ENCODE results near the gene ANP32B. TPM values are rescaled to one million over a fixed set of nuclear protein-coding genes. Genes with fewer than 3 reads are reported as not detected.
A peak's percentile ranks its signal among the peaks of the same experiment; 100 is the strongest.

The ANP32B gene
- total RNA-seq, 1 experiment from 2014 or later = 13.6 TPM

DNA sequence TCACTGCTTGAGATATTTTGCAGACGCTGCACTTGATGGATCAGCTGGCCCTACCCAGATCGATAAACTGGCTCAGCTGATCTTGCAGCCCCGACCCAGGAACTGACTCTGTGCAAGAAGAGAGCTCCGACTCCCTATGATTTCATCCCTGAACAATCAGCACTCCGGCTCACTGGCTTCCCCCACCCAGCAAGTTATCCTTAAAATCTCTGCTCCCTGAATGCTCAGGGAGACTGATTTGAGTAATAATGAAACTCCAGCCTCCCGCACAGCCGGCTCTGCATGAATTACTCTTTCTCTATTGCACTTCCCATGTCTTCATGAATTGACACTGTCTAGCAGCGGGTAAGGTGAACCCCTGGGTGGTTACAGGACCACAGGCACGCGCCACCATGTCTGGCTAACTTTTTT lies 56.5 kb downstream of the ANP32B start:
- no peak for DNase-seq (ENCODE audit: low read depth, low spot score)
- in situ Hi-C loops (cut with HindIII; ENCODE audit: low pct_unique_long_range_greater_than_20kb, low sequenced_read_pairs) = no loop called here

GRCh38 chr9:98040212-98040611 lies 57.1 kb downstream of the ANP32B start:
- DNase-seq (ENCODE audit: low read depth, low spot score) = no peak
- in situ Hi-C loops (cut with HindIII; ENCODE audit: low pct_unique_long_range_greater_than_20kb, low sequenced_read_pairs) = no loop called here

- in situ Hi-C loops (cut with HindIII; ENCODE audit: low pct_unique_long_range_greater_than_20kb, low sequenced_read_pairs) = no loop called here
These were observed 60.8 kb downstream of the ANP32B start for GRCh38 chr9:98043915-98044314.

DNA sequence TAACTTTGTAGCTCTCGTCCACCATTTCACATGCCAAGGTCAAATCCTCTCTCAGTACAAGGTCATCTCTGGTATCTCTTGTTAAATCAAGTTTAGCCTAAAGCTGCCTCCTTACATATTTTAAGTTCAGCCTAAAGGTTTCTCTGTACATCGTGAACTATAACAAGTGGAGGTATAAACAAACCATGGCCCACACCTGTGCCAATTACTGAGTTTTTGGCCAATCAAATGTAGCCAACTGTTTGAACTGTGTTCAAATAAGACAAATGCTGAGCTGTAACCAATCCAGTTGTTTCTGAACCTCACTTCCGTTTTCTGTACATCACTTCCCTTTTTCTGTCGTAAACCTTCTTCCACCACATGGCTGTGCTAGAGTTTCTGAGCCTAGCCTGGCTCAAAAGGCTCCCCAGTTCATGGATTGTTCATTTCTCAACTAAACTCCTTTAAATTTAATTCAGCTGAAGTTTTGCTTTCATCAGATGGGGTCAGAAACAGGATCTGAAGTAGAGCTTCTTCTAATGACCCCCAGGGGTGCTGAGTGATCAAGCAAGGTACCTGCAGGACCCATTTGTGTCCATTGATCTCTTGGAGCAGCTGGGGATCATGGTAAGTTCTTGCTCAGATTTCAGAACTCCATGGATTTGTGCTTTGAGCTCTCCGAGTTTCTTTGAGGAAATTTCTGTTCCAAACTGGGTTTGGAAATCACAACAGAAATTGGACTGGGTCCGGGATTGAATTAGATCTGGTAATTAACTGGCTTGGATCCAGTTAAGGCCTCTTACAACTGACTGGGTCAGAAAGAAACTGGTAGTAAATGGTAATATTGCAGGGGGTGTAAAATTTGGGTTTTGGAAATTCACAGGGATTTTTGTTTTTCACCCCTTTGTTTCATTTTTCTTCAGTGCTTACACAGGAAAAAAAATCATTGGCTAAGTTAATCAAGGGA lies 62.4 kb downstream of the ANP32B start:
- peak; percentile 46 for DNase-seq (ENCODE audit: low read depth, low spot score)
- in situ Hi-C loops (cut with HindIII; ENCODE audit: low pct_unique_long_range_greater_than_20kb, low sequenced_read_pairs) = no loop called here

More at GRCh38 chr9:98043915-98044314, 60.8 kb downstream of the ANP32B start:
- DNase-seq (ENCODE audit: low read depth, low spot score) = no peak

GRCh38 chr9:98046180-98046543 lies 63.0 kb downstream of the ANP32B start:
- no peak for DNase-seq (ENCODE audit: low read depth, low spot score)
- in situ Hi-C loops (cut with HindIII; ENCODE audit: low pct_unique_long_range_greater_than_20kb, low sequenced_read_pairs) = no loop called here

DNA sequence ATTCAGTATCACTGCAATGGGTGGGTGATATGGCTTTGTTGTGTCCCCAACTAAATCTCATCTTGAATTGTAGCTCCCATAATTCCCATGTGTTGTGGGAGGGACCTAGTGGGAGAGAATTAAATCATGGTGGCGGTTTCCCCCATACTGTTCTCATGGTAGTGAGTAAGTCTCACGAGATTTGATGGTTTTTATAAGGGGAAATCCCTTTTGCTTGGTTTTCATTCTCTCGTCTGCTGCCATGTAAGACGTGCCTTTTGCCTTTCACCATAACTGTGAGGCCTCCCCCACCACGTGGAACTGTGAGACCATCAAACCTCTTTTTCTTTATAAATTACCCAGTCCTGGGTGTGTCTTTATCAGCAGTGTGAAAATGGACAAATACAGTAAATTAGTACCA lies 63.9 kb downstream of the ANP32B start:
- DNase-seq (ENCODE audit: low read depth, low spot score) = no peak
- in situ Hi-C loops (cut with HindIII; ENCODE audit: low pct_unique_long_range_greater_than_20kb, low sequenced_read_pairs) = no loop called here

- DNase-seq (ENCODE audit: low read depth, low spot score) = no peak
- in situ Hi-C loops (cut with HindIII; ENCODE audit: low pct_unique_long_range_greater_than_20kb, low sequenced_read_pairs) = no loop called here
These were observed 66.3 kb downstream of the ANP32B start for GRCh38 chr9:98049288-98050072.

GRCh38 chr9:98050351-98050750 lies 67.2 kb downstream of the ANP32B start:
- DNase-seq (ENCODE audit: low read depth, low spot score) = no peak
- in situ Hi-C loops (cut with HindIII; ENCODE audit: low pct_unique_long_range_greater_than_20kb, low sequenced_read_pairs) = no loop called here

DNA sequence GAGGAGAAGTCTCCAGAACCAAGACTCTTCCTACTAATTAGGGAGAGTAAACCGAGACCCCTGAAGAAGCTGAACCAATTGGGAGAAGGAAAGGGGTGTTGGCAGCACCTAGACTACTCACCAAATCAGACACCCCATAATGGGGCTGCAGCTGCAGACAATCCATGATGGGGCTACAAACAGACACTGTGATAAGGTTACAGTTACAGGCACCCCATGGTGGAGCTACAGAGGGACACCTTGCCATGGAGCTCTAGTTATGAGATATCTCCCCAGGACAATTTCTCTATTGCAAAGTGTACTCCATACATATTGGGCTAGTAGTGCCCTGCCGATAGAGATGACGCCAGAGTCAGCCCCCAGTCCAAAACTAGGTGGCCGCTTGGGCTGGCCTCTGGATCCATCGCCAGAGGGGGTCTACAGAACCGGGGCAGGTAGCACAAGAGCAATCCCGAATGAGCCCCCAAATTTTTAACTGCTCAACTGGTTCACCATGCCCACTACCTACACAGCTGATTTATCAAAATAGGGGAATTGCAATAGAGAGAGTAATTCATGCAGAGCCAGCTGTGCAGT lies 71.3 kb downstream of the ANP32B start:
- DNase-seq (ENCODE audit: low read depth, low spot score) = no peak
- in situ Hi-C loops (cut with HindIII; ENCODE audit: low pct_unique_long_range_greater_than_20kb, low sequenced_read_pairs) = no loop called here

DNA sequence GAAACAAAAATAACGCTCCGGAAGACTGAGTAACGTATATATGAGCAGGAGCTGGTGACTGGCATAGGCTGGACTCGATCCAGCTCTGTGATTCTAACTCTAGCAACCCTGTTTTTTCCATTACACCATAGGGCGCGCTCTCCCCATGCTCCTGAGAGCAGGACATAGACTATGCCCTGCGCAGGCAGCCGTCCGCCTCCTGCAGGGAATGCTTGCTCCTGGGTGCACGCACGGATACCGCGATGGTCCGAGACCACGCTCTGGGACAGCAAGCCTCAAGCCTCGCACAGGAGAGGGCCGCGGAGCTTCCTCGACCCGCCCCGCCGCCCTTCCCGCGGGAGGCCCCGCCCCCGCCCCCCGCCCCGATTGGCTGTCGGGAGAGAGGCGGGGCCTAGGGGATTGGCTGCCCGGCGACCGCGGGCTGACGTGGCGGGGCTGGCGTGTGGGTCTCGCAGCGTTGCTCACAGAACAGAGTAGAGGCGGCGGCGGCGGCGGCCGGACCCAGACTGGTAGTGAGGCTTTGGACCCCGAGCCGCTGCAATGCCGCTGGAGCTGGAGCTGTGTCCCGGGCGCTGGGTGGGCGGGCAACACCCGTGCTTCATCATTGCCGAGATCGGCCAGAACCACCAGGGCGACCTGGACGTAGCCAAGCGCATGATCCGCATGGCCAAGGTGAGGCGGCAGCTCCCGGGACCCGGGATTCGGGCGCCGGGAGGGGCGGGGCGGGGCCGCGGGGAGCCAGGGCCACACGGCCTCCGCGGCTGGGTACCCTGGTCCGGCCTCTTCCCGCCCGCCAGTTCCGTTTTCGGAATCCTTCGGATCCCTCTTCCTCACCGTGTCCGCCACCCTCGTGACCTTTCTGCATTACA lies 73.4 kb downstream of the ANP32B start, which contains the start of gene NANS:
Gene NANS, plus strand, starts transcription at position 464 of the 869 bp plus-strand sequence. Its CDS starts 77 bp downstream, at position 541.
- DNase-seq (ENCODE audit: low read depth, low spot score) = peak; percentile 92
- in situ Hi-C loops (cut with HindIII; ENCODE audit: low pct_unique_long_range_greater_than_20kb, low sequenced_read_pairs) = no loop called here

- in situ Hi-C loops (cut with HindIII; ENCODE audit: low pct_unique_long_range_greater_than_20kb, low sequenced_read_pairs) = no loop called here
These were observed 74.1 kb downstream of the ANP32B start for GRCh38 chr9:98057138-98057799.

DNA sequence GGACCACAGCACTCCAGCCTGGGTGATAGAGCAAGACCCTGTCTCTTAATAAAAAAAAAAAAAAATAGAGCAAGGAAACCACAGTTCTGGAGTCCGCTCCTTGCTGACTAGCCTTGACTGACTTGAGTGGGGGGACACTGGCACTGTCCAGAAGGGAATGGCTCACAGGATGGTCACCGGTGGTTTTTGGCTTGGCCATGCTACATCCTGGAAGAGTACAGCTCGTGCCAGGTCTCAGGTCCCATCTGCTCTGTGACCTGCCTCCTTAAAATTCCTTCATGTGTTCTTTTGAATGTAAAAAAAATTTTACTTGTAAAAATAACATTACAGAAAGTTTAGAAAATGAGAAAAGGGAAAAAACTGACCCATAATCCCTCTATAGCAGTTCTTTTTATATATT lies 79.0 kb downstream of the ANP32B start:
- in situ Hi-C loops (cut with HindIII; ENCODE audit: low pct_unique_long_range_greater_than_20kb, low sequenced_read_pairs) = no loop called here
- DNase-seq (ENCODE audit: low read depth, low spot score) = no peak

More at GRCh38 chr9:98057138-98057799, 74.1 kb downstream of the ANP32B start:
- peak; percentile 37 for DNase-seq (ENCODE audit: low read depth, low spot score)

- DNase-seq (ENCODE audit: low read depth, low spot score) = no peak
- in situ Hi-C loops (cut with HindIII; ENCODE audit: low pct_unique_long_range_greater_than_20kb, low sequenced_read_pairs) = no loop called here
These were observed 81.7 kb downstream of the ANP32B start for GRCh38 chr9:98064623-98065392.
